ENCODE measurements around the gene E2F8. TPM values are rescaled to one million over a fixed set of nuclear protein-coding genes. Genes with fewer than 3 reads are reported as not detected.

Gene E2F8
- total and polyA plus RNA-seq, 10 of the 15 experiments (the other 5 are each of a cell fraction or from before 2014, with no cell fraction given), result 8.8 to 28.1 (median 18.5) TPM

DNA sequence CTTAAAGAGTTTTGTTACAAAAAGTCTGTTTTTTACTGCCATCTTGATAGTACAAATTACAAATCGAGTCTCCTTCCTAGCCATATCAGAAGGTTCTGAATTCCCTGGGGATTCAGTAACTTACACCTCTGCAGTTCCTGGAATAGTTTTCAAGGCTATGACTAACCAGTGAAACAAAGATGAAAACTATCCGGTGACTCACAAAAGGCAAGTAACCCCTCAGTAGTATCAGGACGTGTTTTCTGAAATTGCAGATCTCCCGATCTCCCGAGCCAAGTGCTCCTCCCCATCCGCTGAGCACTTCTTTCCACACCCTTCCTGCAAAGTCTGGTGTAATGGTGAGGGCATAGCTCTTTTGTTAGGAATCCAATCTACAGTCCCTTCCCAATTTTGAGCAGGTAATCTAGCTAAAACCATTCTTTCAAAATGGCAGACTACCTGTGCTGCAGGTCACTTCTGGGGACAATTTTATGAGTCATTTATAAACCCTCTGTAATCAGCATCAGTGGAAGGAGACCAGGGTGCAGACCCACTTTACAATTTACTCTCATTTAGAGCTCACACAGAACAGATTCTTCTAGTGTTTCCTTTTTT lies 7.7 kb downstream of the E2F8 start (continued):
- TF ChIP-seq, protein P1, sequence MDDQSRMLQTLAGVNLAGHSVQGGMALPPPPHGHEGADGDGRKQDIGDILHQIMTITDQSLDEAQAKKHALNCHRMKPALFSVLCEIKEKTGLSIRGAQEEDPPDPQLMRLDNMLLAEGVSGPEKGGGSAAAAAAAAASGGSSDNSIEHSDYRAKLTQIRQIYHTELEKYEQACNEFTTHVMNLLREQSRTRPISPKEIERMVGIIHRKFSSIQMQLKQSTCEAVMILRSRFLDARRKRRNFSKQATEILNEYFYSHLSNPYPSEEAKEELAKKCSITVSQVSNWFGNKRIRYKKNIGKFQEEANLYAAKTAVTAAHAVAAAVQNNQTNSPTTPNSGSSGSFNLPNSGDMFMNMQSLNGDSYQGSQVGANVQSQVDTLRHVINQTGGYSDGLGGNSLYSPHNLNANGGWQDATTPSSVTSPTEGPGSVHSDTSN (IDR thresholded peaks at IDR 0.05; ENCODE audit: insufficient replicate concordance, low read depth, low read length), result no peak
- no peak for TF ChIP-seq ZNF24 (IDR thresholded peaks at IDR 0.05)
- no peak for TF ChIP-seq STAT1 (conservative IDR thresholded peaks at IDR 0.05)
- no peak for TF ChIP-seq MYC (IDR thresholded peaks at IDR 0.05; ENCODE audit: insufficient read depth, insufficient read length, insufficient replicate concordance, low read length, severe bottlenecking)
- no peak for TF ChIP-seq SIN3A (IDR thresholded peaks at IDR 0.05; ENCODE audit: low read depth, low read length)
- TF ChIP-seq SREBF2 (IDR thresholded peaks at IDR 0.05; ENCODE audit: low read length), result no peak
- no peak for TF ChIP-seq FOXM1 (IDR thresholded peaks at IDR 0.05; ENCODE audit: low read depth, low read length)
- TF ChIP-seq CUX1 (IDR thresholded peaks at IDR 0.05; ENCODE audit: insufficient replicate concordance, low read depth, low read length), result no peak
